Activated naive CD4-positive, alpha-beta T cell treated with anti-CD3 and anti-CD28 coated beads for 36 hours (primary cell): Measurements from ENCODE around the gene ASIC3. TPM values are rescaled to one million over a fixed set of nuclear protein-coding genes. Genes with fewer than 3 reads are reported as not detected.
A peak's percentile ranks its signal among the peaks of the same experiment; 100 is the strongest.

ENCODE experiments used
- CTCF ChIA-PET: fragments of 350-600 bp; sonication (Branson Sonifier 250); formaldehyde crosslinking; loops from one replicate; lab custom pipeline; 2021; ENCODE audit warnings: antibody characterized with exemption; lab: Charles Lee
- DNase-seq: peaks from one replicate; pipeline ENCODE4 v3.0.0-alpha.2; 2020
- H3K27ac Mint-ChIP-seq: one replicate; pipeline ENCODE4 v1.8.0; 2021; ENCODE audit warnings: mild to moderate bottlenecking, mixed read lengths
- H3K27me3 Mint-ChIP-seq: one replicate; pipeline ENCODE4 v1.8.0; 2021; ENCODE audit warnings: low read depth, mixed read lengths
- H3K36me3 Mint-ChIP-seq: one replicate; pipeline ENCODE4 v1.8.0; 2021; ENCODE audit warnings: low read depth, mixed read lengths
- H3K4me1 Mint-ChIP-seq: one replicate; pipeline ENCODE4 v1.8.0; 2021; ENCODE audit warnings: low read depth, mixed read lengths
- H3K4me3 Mint-ChIP-seq: one replicate; pipeline ENCODE4 v1.8.0; 2021; ENCODE audit warnings: mild to moderate bottlenecking, moderate library complexity, mixed read lengths
- H3K9me3 Mint-ChIP-seq: one replicate; pipeline ENCODE4 v1.8.0; 2021; ENCODE audit warnings: mixed read lengths
- intact Hi-C: fragments of 100-400 bp; cut with micrococcal nuclease; formaldehyde crosslinking; loops from one replicate; pipeline ENCODE4 v1.15.1; 2023
- total RNA-seq, 2 experiments: library from RNA; stranded (reverse); gene quantifications; one replicate each; pipeline ENCODE4 v1.2.3, GENCODE V29; 2021

Gene ASIC3
- total RNA-seq, result 1 to 10 TPM; 6.8 to 7.9 TPM

- DNase-seq, result no peak
- CTCF ChIA-PET, result interaction anchor here (1.0 kb wide), 1 partner anchor 53 kb away, joined by 3 read pairs; no protein-coding TSS in a partner anchor
- Mint-ChIP-seq H3K36me3 (no peaks in the 10 kb centered on the region), H3K4me1 (peaks cover 5% of the 10 kb centered on the region), H3K27ac (no peak within 1 kb of the TSS), H3K9me3 (no peaks in the 10 kb centered on the region), H3K27me3 (no peaks in the 10 kb centered on the region), H3K4me3 (no peak within 1 kb of the TSS)
- intact Hi-C loops, result no loop called here
Measured at GRCh38 chr7:151047976-151048815, at the start of gene ASIC3. ASIC3 (plus strand) TSS chr7:151048531; CDS start chr7:151048886, 355 bp downstream.

DNA sequence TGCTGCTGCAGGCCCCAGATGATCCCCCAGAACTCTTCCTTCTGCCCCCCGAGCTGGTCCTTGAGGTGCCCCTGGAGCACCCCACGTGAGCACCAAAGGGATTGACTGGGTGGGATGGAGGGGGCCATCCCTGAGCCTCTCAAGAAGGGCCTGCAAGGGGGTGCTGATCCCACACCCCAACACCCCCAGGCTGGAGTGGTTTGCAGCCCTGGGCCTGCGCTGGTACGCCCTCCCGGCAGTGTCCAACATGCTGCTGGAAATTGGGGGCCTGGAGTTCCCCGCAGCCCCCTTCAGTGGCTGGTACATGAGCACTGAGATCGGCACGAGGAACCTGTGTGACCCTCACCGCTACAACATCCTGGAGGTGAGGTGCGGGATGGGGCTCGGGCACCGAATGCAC, 49.3 kb upstream of the ASIC3 start:
- peaks cover 38% of the 10 kb centered on the region for H3K4me1 Mint-ChIP-seq

GRCh38 chr7:150999497-151000230, 48.7 kb upstream of the ASIC3 start:
- Mint-ChIP-seq H3K27ac (no peak overlapping the region), H3K36me3 (peaks cover 2% of the 10 kb centered on the region), H3K4me1 (peaks cover 34% of the 10 kb centered on the region), H3K9me3 (no peaks in the 10 kb centered on the region), H3K4me3 (no peak overlapping the region), H3K27me3 (no peaks in the 10 kb centered on the region)
- intact Hi-C loops, result no loop called here
- CTCF ChIA-PET, result interaction anchor here (0.7 kb wide), 1 partner anchor 11 kb away, joined by 3 read pairs; no protein-coding TSS in a partner anchor
- no peak for DNase-seq

More for the DNA sequence above, 49.3 kb upstream of the ASIC3 start:
- Mint-ChIP-seq H3K36me3 (no peaks in the 10 kb centered on the region), H3K4me3 (no peak overlapping the region), H3K27me3 (no peaks in the 10 kb centered on the region), H3K27ac (no peak overlapping the region), H3K9me3 (no peaks in the 10 kb centered on the region)
- DNase-seq, result no peak
- CTCF ChIA-PET, result no interaction called here
- intact Hi-C loops, result no loop called here

GRCh38 chr7:151000897-151001495, 47.3 kb upstream of the ASIC3 start:
- CTCF ChIA-PET, result no interaction called here
- peaks cover 2% of the 10 kb centered on the region for H3K36me3 Mint-ChIP-seq
- H3K9me3 Mint-ChIP-seq, result no peaks in the 10 kb centered on the region
- intact Hi-C loops, result no loop called here
- H3K27ac Mint-ChIP-seq, result no peak overlapping the region
- peaks cover 29% of the 10 kb centered on the region for H3K4me1 Mint-ChIP-seq
- no peak overlapping the region for H3K4me3 Mint-ChIP-seq
- DNase-seq, result no peak
- H3K27me3 Mint-ChIP-seq, result no peaks in the 10 kb centered on the region

GRCh38 chr7:151001546-151001945, 46.8 kb upstream of the ASIC3 start:
- no peak overlapping the region for H3K4me3 Mint-ChIP-seq
- H3K27me3 Mint-ChIP-seq, result no peaks in the 10 kb centered on the region
- DNase-seq, result no peak
- no peak overlapping the region for H3K27ac Mint-ChIP-seq
- intact Hi-C loops, result no loop called here
- H3K4me1 Mint-ChIP-seq, result peaks cover 26% of the 10 kb centered on the region
- H3K36me3 Mint-ChIP-seq, result peaks cover 2% of the 10 kb centered on the region
- CTCF ChIA-PET, result no interaction called here
- H3K9me3 Mint-ChIP-seq, result no peaks in the 10 kb centered on the region

DNA sequence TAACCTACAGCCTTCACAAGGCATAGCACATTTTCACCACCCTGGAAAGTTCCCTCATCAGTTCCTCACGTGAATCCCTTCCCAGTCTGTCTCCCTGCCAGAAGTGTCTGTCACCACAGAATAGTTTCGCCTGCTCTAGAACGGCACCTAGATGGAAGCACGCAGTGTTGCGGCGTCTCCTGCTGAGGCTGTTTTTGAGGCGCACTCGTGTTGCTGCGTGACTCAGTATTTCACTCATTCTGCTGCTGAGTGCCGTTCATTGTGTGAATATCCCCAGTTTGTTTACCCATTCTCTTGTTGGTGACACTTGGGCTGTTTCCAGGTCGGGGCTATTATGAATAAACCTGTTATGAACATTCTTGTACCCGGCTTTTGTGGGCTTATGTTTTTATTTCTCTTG, 44.8 kb upstream of the ASIC3 start:
- peaks cover 21% of the 10 kb centered on the region for H3K4me1 Mint-ChIP-seq
- no peaks in the 10 kb centered on the region for H3K9me3 Mint-ChIP-seq
- CTCF ChIA-PET, result interaction anchor here (1.0 kb wide), 1 partner anchor 41 kb away, joined by 3 read pairs; no protein-coding TSS in a partner anchor
- no peaks in the 10 kb centered on the region for H3K27me3 Mint-ChIP-seq
- H3K4me3 Mint-ChIP-seq, result no peak overlapping the region
- peaks cover 2% of the 10 kb centered on the region for H3K36me3 Mint-ChIP-seq
- no peak for DNase-seq
- intact Hi-C loops, result no loop called here
- H3K27ac Mint-ChIP-seq, result no peak overlapping the region

DNA sequence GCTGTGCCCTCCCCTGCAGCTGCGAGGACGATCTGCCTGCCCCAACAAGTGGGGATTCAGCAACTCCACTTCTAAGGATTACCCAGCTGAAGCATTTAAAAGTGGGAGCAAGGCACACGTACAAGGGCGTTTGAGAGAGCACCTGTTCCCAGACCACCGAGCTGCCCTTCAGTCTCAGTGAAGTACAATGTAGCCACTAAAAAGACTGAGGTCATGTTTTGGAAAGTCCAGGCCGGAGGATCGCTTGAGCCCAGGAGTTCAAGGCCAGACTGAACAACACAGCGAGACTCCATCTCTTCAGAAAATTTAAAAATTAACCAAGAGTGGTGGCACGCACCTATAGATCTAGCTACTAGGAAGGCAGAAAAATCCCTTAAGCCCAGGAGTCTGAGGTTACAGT, 42.8 kb upstream of the ASIC3 start:
- no peaks in the 10 kb centered on the region for H3K9me3 Mint-ChIP-seq
- H3K27me3 Mint-ChIP-seq, result no peaks in the 10 kb centered on the region
- H3K27ac Mint-ChIP-seq, result no peak overlapping the region
- H3K4me1 Mint-ChIP-seq, result peaks cover 25% of the 10 kb centered on the region
- no peak for DNase-seq
- peaks cover 2% of the 10 kb centered on the region for H3K36me3 Mint-ChIP-seq
- no peak overlapping the region for H3K4me3 Mint-ChIP-seq
- intact Hi-C loops, result no loop called here
- CTCF ChIA-PET, result interaction anchor here (1.3 to 1.4 kb wide), 2 partner anchors 9 to 13 kb away, joined by 4 to 5 read pairs; no protein-coding TSS in a partner anchor

- H3K36me3 Mint-ChIP-seq, result peaks cover 2% of the 10 kb centered on the region
- CTCF ChIA-PET, result interaction anchor here (0.6 to 5.3 kb wide), 8 partner anchors 8 to 165 kb away, joined by 3 to 29 read pairs (median 4); no protein-coding TSS in a partner anchor
Measured at GRCh38 chr7:151006590-151007300, 41.6 kb upstream of the ASIC3 start.

DNA sequence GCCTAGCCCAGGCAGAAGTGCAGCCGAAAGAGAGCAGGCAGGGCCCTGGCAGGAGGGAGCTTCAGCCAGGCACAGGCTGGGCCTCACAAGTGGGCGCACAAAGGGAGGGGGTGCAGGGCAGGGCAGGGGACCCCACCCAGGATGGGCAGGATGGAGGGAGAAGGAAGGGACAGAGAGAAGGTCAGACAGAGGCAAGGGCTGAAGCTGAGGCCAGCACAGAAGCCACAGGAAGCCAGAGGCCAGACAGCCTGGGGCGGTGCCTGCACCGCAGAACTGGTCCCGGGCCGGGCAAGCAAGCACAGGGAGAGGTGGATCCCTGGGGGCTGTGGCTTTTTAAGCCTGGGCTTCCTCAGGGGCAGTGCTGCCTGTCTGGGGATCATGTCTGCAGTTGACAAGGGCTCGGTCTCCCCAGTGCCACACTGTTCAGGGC, 40.8 kb upstream of the ASIC3 start:
- intact Hi-C loops, result no loop called here
- H3K36me3 Mint-ChIP-seq, result peaks cover 2% of the 10 kb centered on the region
- H3K4me3 Mint-ChIP-seq, result peak overlapping the region; percentile 70
- no peak overlapping the region for H3K27ac Mint-ChIP-seq
- peaks cover 42% of the 10 kb centered on the region for H3K4me1 Mint-ChIP-seq
- H3K27me3 Mint-ChIP-seq, result no peaks in the 10 kb centered on the region
- no peaks in the 10 kb centered on the region for H3K9me3 Mint-ChIP-seq
- DNase-seq, result no peak
- CTCF ChIA-PET, result interaction anchor here (0.6 to 5.3 kb wide), 12 partner anchors 10 to 165 kb away, joined by 3 to 29 read pairs (median 4); partner anchors contain the start of gene ATG9B

More at GRCh38 chr7:151006590-151007300, 41.6 kb upstream of the ASIC3 start:
- intact Hi-C loops, result no loop called here
- DNase-seq, result no peak
- no peak overlapping the region for H3K4me3 Mint-ChIP-seq
- H3K4me1 Mint-ChIP-seq, result peaks cover 34% of the 10 kb centered on the region
- H3K27ac Mint-ChIP-seq, result no peak overlapping the region
- H3K27me3 Mint-ChIP-seq, result no peaks in the 10 kb centered on the region
- H3K9me3 Mint-ChIP-seq, result no peaks in the 10 kb centered on the region

- Mint-ChIP-seq H3K9me3 (no peaks in the 10 kb centered on the region), H3K4me1 (peaks cover 48% of the 10 kb centered on the region), H3K36me3 (peaks cover 2% of the 10 kb centered on the region), H3K27me3 (no peaks in the 10 kb centered on the region), H3K4me3 (peak overlapping the region; percentile 70), H3K27ac (peak overlapping the region; percentile 71)
- DNase-seq, result peak; percentile 52
- intact Hi-C loops, result no loop called here
- CTCF ChIA-PET, result interaction anchor here (0.8 to 5.3 kb wide), 17 partner anchors 9 to 110 kb away, joined by 3 to 29 read pairs (median 5); partner anchors contain the start of gene ATG9B
Measured at GRCh38 chr7:151008143-151008510, 40.2 kb upstream of the ASIC3 start.

GRCh38 chr7:151008511-151009323, 39.6 kb upstream of the ASIC3 start:
- DNase-seq, result peak; percentile 70
- CTCF ChIA-PET, result interaction anchor here (0.8 to 5.3 kb wide), 18 partner anchors 9 to 115 kb away, joined by 3 to 29 read pairs (median 5); partner anchors contain the start of gene ATG9B
- Mint-ChIP-seq H3K9me3 (no peaks in the 10 kb centered on the region), H3K36me3 (peaks cover 2% of the 10 kb centered on the region), H3K27ac (peak overlapping the region; percentile 71), H3K4me3 (peak overlapping the region; percentile 70), H3K4me1 (peaks cover 52% of the 10 kb centered on the region), H3K27me3 (no peaks in the 10 kb centered on the region)
- intact Hi-C loops, result no loop called here
